C4-2B (cell line): ENCODE results near the gene PDGFA.

ENCODE experiments used
- H3K27ac ChIP-seq: fragments of 450-650 bp; 2 replicates; pipeline ENCODE4 v1.5.1; 2017
- CTCF ChIP-seq: fragments of 450-650 bp; conservative IDR thresholded peaks from 2 replicates; pipeline ENCODE4 v1.5.1; 2017; ENCODE audit warnings: mild to moderate bottlenecking
- ZFX ChIP-seq: fragments of 450-650 bp; IDR thresholded peaks from 2 replicates; pipeline ENCODE4 v1.6.1; 2017

Gene PDGFA

GRCh38 chr7:450036-450435, 69.6 kb downstream of the PDGFA start:
- TF ChIP-seq ZFX (no peak), CTCF (no peak)
- H3K27ac ChIP-seq = no peak overlapping the region

GRCh38 chr7:449324-450019, 70.2 kb downstream of the PDGFA start:
- H3K27ac ChIP-seq = no peak overlapping the region
- TF ChIP-seq CTCF = no peak
- no peak for TF ChIP-seq ZFX

- no peak overlapping the region for H3K27ac ChIP-seq
- TF ChIP-seq ZFX = no peak
- TF ChIP-seq CTCF = no peak
These were observed 72.1 kb downstream of the PDGFA start for GRCh38 chr7:447523-447922.
